CD4-positive, alpha-beta T cell treated with Interleukin-17A for 1 hour (primary cell): ENCODE results near the gene ANKDD1A.

Experiments
- DNase-seq: peaks from one replicate; pipeline ENCODE4 v3.0.0-alpha.2; 2020

The ANKDD1A gene

GRCh38 chr15:64926661-64927060, 15.0 kb downstream of the ANKDD1A start:
- DNase-seq = no peak

DNA sequence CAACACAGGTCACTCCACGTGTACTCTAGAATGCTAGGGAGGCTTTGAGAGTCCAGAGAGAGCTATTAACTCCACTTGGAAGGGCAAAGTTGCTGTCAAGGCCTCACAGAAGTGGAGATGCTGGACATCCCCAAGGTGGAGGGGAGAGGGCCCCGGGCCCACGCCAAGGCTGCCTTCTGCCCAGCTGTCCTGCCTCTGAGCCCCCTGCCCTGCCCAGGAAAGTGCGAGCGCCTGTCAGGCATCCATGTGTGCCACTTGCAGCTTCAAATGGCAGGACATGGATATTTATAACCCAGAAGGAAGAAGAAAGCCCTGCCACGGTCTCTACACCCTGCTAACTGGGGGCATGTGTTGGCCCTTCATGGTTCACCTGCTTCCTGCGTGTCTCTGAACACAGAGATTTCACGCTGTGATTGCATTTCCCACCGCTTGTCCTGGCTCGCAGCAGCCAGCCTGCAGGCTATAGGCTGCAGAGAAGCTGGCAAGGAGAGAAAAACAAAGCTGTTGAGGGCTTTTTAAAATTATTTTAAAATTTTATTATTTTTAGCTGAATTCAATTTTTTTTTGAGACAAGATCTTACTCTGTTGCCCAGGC, 17.0 kb downstream of the ANKDD1A start:
- DNase-seq = no peak

DNA sequence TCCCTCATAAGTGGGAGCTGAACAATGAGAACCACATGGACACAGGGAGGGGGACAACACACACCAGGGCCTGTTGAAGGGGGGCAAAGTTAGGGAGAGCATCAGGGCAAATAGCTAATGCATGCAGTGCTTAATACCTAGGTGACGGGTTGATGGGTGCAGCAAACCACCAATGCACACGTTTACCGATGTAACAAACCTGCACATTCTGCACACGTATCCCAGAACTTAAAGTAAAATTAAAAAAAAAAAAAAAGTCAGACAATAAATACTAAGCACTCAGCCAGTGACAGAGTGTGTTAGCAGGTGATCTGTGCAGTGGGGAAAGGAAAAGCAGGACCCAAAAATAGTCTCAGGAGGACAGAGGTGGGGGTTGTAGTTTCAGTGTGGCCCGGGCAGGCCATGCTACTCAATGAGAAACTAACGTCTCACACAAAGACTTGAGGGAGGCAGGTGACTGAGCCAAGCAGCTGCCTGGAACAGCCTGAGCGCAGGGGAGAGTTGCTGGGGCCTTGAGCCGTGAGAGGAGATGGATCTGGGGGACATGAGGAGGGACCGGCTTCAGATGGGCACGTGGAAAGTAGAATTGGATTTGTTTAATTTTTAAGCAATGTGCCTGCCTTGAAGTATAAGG, 18.4 kb downstream of the ANKDD1A start:
- DNase-seq = no peak

DNA sequence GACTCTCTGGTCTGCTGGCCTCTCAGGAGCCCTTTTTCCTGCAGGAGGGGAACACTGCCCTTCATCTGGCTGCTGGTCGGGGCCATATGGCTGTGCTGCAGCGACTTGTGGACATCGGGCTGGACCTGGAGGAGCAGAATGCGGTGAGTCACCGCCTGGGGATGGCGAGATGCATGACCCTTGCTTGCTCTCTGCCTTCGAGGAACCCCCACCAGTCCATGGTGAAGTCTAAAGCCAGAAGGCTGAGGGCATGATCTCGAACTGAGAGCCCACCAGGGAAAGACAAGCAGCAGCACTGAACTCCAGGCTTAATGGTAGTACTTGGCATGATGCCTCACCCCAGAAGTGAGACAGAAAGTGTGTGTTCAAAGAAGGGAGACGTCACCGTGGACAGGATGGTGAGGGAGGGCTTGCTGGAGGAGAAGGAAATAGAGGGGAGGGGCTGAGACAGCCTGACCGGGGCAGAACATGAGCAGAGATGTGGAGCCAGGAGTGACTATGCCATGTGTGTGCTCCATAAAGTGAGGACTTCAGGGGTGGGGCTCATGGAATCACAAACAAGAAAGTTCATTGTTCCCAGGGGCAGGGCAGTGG, 19.2 kb downstream of the ANKDD1A start:
- no peak for DNase-seq

DNA sequence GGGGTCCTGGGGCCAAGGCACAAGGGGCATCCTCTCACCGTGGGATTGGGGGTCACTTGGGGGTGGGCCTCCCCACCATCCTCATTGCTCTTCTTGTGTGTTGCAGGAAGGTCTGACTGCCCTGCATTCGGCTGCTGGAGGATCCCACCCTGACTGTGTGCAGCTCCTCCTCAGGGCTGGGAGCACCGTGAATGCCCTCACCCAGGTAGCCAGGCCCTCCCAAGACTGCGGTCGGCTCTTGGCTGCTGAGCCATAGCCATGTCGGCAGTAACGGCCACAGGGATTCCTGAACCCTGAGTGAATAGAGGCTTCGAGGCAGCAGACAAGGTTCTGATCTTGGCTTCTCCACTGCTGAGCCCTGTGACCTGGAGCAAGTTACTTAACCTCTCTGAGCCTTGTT, 19.7 kb downstream of the ANKDD1A start:
- no peak for DNase-seq

GRCh38 chr15:64934023-64934422, 22.3 kb downstream of the ANKDD1A start:
- DNase-seq = no peak

DNA sequence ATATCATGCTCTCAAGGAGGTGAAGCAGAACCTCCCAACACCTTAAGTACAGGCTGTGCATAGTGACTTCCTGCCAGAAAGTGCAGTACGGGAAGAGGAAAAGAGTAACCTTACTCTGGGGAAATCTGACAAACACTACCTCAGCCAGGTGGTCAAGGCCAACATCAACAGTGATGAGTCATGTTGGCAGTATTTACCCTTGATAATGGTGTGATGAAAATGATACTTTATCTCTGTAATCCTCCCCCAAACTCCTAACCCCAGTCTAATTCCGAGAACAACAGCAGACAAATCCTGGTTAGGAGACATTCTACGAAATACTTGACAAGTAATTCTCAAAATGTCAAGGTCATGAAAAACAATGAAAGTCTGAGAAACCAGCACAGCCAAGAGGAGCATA, 26.5 kb downstream of the ANKDD1A start:
- no peak for DNase-seq

DNA sequence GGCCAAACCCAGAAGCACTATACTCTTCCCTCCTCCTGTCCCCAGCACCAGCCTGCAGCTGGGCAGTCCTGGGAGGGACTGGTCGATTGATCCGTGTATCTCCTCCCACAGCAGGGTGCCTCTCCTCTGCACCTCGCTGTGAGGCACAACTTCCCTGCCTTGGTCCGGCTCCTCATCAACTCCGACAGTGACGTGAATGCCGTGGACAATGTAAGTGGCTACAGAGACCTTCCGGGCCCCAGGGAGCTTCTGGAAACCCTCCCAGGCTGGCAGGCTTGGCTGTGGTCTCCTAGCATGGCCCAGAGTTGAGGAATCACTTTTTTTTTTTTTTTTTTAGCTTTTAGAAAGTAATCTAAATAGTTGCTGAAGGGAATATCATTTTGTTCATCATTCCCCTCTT, 30.7 kb downstream of the ANKDD1A start:
- no peak for DNase-seq

GRCh38 chr15:64943512-64944225, 32.0 kb downstream of the ANKDD1A start:
- DNase-seq = no peak

DNA sequence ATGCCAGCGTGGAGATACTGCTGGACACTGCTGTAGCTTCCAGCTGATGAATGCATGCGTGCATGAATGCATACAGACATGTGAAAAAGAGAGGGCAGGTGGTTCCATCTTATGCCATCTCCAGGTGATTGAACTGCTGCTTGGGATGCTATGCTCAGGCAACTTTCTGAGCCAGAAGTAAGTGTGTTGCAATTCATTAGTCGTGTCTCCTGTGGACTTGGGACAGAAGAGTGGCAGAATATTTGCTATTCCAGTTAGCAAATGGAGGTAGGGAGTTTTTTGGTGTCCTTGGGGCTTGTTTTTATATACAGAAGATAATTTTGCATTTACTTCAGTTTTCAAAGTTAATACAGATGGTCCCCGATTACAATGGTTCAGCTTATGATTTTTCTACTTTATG, 33.3 kb downstream of the ANKDD1A start:
- no peak for DNase-seq

GRCh38 chr15:64947211-64947610, 35.5 kb downstream of the ANKDD1A start:
- DNase-seq = no peak

- no peak for DNase-seq
These were observed 37.2 kb downstream of the ANKDD1A start for GRCh38 chr15:64948916-64949315.

GRCh38 chr15:64949383-64950186, 37.9 kb downstream of the ANKDD1A start:
- DNase-seq = no peak

- DNase-seq = no peak
These were observed 39.2 kb downstream of the ANKDD1A start for GRCh38 chr15:64950888-64951287.

DNA sequence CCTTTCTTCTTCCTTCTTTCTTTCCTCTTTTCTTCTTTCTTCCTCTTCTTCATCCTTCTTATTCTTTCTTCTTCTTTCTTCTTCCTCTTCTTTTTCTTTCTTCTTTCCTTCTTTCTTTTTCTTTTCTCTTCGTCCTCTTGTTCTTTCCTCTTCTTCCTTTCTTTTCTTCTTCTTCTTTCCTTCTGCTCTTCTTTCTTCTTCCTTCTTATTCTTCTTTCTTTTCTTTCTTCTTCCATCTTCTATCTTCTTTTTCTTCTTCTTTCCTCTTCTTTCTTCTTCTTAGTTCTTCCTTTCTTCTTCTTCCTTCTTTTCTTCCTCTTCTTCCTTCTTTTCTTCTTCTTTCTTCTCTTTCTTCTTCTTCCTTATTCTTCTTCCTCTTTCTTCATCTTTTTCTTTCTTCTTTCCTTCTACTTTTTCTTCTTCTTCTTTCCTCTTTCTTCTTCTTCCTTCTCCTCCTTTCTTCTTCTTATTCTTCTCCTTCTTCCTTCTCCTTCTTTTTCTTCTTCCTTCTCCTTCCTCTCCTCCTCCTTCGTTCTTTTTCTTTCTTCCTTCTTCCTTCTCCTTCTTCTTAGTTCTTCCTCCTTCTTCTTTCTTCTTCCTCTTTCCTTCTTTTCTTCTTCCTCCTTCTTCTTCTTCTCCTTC, 40.2 kb downstream of the ANKDD1A start:
- DNase-seq = no peak

DNA sequence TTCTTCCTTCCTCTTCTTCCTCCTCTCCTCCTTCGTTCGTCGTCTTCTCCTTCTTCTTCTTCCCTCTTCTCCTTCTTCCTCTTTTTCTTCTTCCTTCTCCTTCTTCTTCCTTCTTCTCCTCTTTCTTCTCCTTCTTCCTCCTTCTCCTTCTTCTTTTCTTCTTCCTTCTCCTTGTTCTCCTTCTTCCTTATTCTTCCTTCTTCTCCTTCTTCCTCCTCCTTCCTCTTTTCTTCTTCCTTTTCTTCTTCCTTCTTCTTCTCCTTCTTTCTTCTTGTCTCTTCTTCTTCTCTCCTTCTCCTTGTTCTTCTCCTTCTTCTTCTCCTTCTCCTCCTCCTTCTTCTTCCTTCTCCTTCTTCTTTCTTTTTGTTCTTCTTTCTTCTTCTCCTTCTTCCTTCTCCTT, 42.7 kb downstream of the ANKDD1A start:
- no peak for DNase-seq

DNA sequence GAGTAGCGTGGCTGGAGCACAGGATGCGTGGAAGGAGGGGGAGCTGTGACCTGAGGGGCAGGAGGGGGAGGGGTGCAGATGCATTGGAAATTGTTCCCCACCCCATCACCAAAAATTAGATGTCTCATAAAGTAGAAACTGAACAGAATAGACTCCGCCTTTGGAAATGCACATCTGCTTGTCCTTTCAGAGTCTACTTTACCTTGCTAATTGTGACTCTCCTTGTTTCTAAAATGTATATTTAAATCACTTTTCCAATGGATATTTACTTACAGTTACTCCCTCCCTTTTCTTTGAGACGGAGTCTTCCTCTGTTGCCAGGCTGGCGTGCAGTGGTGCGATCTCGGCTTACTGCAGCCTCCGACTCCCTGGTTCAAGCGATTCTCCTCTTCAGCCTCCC, 47.4 kb downstream of the ANKDD1A start:
- DNase-seq = no peak

DNA sequence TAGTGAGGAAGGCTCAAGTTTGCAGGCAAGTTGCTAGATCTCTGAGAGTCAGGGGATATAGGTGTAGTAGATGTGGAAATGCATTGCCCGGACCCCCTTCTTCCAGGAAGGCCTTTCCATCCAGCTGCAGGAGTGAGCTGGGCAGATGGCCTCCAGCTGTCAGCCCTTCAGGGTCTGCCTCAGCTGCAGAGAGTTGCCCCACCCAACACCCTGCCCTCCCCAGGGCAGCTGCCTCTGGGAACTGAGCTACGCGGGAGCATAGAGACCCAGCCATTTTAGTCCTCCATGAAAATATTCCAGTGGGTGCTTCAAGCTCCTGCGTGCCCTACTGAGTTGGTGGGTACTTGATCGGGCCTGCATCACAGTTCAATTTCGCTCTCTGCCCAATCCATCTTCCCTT, 48.5 kb downstream of the ANKDD1A start:
- DNase-seq = no peak

DNA sequence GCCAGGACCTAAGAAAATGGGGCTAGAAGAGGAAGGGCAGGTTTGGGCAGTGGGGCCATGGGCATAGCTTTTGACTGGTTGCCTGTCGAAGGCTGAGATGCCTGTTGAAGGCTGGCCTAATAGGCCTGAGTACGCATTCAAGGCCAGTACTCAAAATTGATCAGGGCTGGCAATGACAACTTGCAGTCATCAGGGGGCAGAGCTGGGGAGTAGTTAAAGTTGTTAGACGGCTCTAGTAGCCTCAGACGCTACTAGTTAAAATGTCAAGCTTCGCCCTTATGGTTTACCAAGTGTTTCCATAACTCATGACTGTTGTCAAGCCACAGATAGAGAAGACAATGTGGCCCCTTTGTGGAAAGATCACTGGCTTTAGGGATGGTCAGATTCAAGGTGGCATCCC, 49.3 kb downstream of the ANKDD1A start:
- no peak for DNase-seq

DNA sequence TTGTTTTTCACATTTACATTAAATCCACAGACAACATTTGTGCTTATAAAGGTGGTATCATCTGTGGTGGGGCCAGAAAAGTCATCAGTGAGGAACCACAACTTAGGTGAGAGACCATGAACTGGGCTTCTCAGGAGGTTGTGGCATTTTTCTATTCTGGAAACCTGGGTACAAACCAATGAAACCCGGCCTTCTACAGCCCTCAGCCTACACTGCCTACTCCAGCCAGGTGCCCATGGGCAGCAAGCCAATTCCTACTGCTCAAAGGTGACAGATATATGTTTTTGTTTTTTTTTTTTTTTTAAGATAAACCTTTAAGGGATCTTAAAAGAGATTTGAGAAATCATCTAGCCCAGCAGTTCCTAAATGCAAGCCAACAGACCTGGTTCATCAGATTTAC, 57.7 kb downstream of the ANKDD1A start:
- no peak for DNase-seq

GRCh38 chr15:64970698-64971097, 59.0 kb downstream of the ANKDD1A start:
- DNase-seq = no peak

DNA sequence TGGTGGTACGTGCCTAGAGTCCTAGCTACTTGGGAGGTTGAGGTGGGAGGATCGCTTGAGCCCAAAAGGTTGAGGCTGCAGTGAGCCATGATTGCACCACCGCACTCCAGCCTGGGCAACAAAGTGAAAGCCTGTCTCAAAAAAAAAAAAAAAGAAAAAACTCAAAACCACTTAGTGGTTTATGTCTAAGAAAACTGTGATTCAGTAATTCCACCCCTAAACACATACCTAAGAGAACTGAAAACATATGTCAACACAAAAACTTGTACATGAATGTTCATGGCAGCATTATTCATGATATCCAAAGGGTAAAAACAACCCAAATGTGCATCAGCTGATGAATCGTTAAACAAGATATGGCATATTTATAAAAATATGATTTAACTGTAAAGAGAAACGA, 63.7 kb downstream of the ANKDD1A start:
- no peak for DNase-seq

- DNase-seq = no peak
These were observed 67.6 kb downstream of the ANKDD1A start for GRCh38 chr15:64979252-64979710.
